Prostate gland (tissue), 2 donors: ENCODE data around the gene CEBPG.

Experiments used
- CTCF ChIP-seq, 4 experiments: fragments of 200-600 bp in 2 of 4; fragments of 450-650 bp in 2 of 4; sonication (generic) in 2 of 4; IDR thresholded peaks; 1 replicate in 3 of 4; 2 replicates in 1 of 4; pipeline ENCODE4 v1.5.1; 2016 to 2019; ENCODE audit warnings: antibody characterized with exemption in 4 of 4, mild to moderate bottlenecking in 2 of 4, moderate library complexity in 2 of 4
- POLR2A ChIP-seq: fragments of 450-650 bp; IDR thresholded peaks from one replicate; pipeline ENCODE4 v1.6.1; 2016; ENCODE audit warnings: antibody characterized with exemption, mild to moderate bottlenecking
- POLR2AphosphoS5 ChIP-seq: sonication (generic); formaldehyde crosslinking; IDR thresholded peaks from one replicate; pipeline ENCODE4 v1.6.1; 2017; ENCODE audit warnings: antibody characterized with exemption

- TF ChIP-seq CTCF (IDR thresholded peaks at IDR 0.05) (no peak), POLR2A (no peak), POLR2AphosphoS5 (no peak)
Measured at GRCh38 chr19:33334271-33334670, 39.2 kb upstream of the CEBPG start.
